Endothelial cell of umbilical vein (primary cell): ENCODE data around the gene DDHD1. TPM values are rescaled to one million over a fixed set of nuclear protein-coding genes. Genes with fewer than 3 reads are reported as not detected.

Experiments
- BruUV-seq: library from RNA; stranded (reverse); fragments of 400-500 nt; replicated peaks from 2 replicates; lab custom pipeline; 2021; lab: Mats Ljungman, UMichigan
- CTCF ChIA-PET: fragments of 300-600, 350-600 bp; sonication (Branson Sonifier 250); formaldehyde crosslinking; loops from one replicate; lab custom pipeline; 2021; ENCODE audit warnings: antibody characterized with exemption, inconsistent platforms; lab: Charles Lee
- POLR2A ChIA-PET: fragments of 300-600, 350-600 bp; sonication (Branson Sonifier 250); formaldehyde crosslinking; loops from one replicate; lab custom pipeline; 2021; ENCODE audit warnings: antibody characterized with exemption, inconsistent platforms; lab: Charles Lee
- DNase-seq: peaks from one replicate; pipeline ENCODE4 v3.0.0-alpha.2; 2011; ENCODE audit warnings: low read depth, low spot score
- FAIRE-seq: peaks from 2 replicates; lab custom pipeline; 2011; peaks lifted over from hg19 to GRCh38; lab: Jason Lieb, UNC
- H2AFZ ChIP-seq: 2 replicates; pipeline ENCODE4 v1.6.0; 2012; ENCODE audit warnings: low read depth, low read length, control low read depth, inconsistent platforms
- H3K27ac ChIP-seq: 2 replicates; pipeline ENCODE4 v1.5.1; 2011; ENCODE audit warnings: low read depth, mild to moderate bottlenecking, control low read depth, low read length, moderate library complexity; ENCODE audit not compliant: insufficient read depth
- H3K27me3 ChIP-seq, 2 experiments: 2 replicates each; pipeline versions ENCODE4 v1.6.0 to v1.6.1; 2011; ENCODE audit warnings: low read length in 2 of 2, mixed read lengths in 1 of 2; ENCODE audit not compliant: control insufficient read depth in 2 of 2, insufficient read depth in 2 of 2
- H3K36me3 ChIP-seq, 2 experiments: 2 replicates in 1 of 2; 3 replicates in 1 of 2; pipeline ENCODE4 v1.5.1; 2011; ENCODE audit warnings: low read length in 2 of 2, mild to moderate bottlenecking in 1 of 2, moderate library complexity in 1 of 2; ENCODE audit not compliant: control insufficient read depth in 2 of 2, insufficient read depth in 2 of 2; ENCODE audit errors: extremely low read depth in 1 of 2
- H3K4me1 ChIP-seq: 3 replicates; pipeline ENCODE4 v1.5.1; 2011; ENCODE audit warnings: mild to moderate bottlenecking, low read length; ENCODE audit not compliant: control insufficient read depth, insufficient read depth; ENCODE audit errors: extremely low read depth
- H3K4me2 ChIP-seq: 2 replicates; pipeline ENCODE4 v1.6.1; 2011; ENCODE audit warnings: low read length, control low read depth, mixed read lengths; ENCODE audit not compliant: insufficient read depth
- H3K4me3 ChIP-seq, 3 experiments: fragments of 200-600 bp in 1 of 3; sonication (generic), shearing (Covaris generic) in 1 of 3; replicated peaks in 1 of 3; 2 replicates each; pipeline ENCODE4 v1.5.1; 2011 to 2016; ENCODE audit warnings: control low read depth in 3 of 3, low read length in 3 of 3, mild to moderate bottlenecking in 2 of 3, inconsistent platforms in 1 of 3, low read depth in 1 of 3, moderate library complexity in 1 of 3; ENCODE audit not compliant: insufficient read depth in 1 of 3
- H3K79me2 ChIP-seq: 2 replicates; pipeline ENCODE4 v1.6.0; 2012; ENCODE audit warnings: low read length, inconsistent platforms; ENCODE audit not compliant: control insufficient read depth, insufficient read depth
- H3K9ac ChIP-seq: replicated peaks from 2 replicates; pipeline ENCODE3; 2011; ENCODE audit warnings: low read length, control low read depth; ENCODE audit not compliant: insufficient read depth; ENCODE audit errors: extremely low read depth
- H3K9me1 ChIP-seq: replicated peaks from 3 replicates; pipeline ENCODE4 v1.6.0; 2011; ENCODE audit warnings: mild to moderate bottlenecking, low read length; ENCODE audit not compliant: control insufficient read depth, insufficient read depth; ENCODE audit errors: extremely low read depth
- H3K9me3 ChIP-seq: replicated peaks from 2 replicates; pipeline ENCODE4 v1.5.1; 2012; ENCODE audit warnings: low read length, inconsistent platforms; ENCODE audit not compliant: control insufficient read depth, insufficient read depth
- H4K20me1 ChIP-seq: replicated peaks from 2 replicates; pipeline ENCODE3; 2011; ENCODE audit warnings: mild to moderate bottlenecking, low read length; ENCODE audit not compliant: control insufficient read depth, insufficient read depth; ENCODE audit errors: extremely low read depth
- CTCF ChIP-seq, 2 donors: IDR thresholded peaks; 1 replicate in 1 of 2; 2 replicates in 1 of 2; pipeline ENCODE4 v1.5.1; 2011; ENCODE audit warnings: low read length in 2 of 2, mild to moderate bottlenecking in 2 of 2, moderate library complexity in 2 of 2, control low read depth in 1 of 2, inconsistent platforms in 1 of 2, low read depth in 1 of 2; ENCODE audit not compliant: insufficient read depth in 1 of 2; ENCODE audit errors: extremely low read depth in 1 of 2
- EZH2 ChIP-seq: IDR thresholded peaks from 2 replicates; pipeline ENCODE4 v1.6.1; 2012; ENCODE audit warnings: borderline replicate concordance, low read depth, mild to moderate bottlenecking, moderate library complexity, low read length, inconsistent platforms; ENCODE audit not compliant: severe bottlenecking
- FOS ChIP-seq: IDR thresholded peaks from 2 replicates; pipeline ENCODE4 v1.6.1; 2011; ENCODE audit warnings: mild to moderate bottlenecking, low read length, moderate library complexity, borderline replicate concordance; ENCODE audit not compliant: insufficient read depth
- GATA2 ChIP-seq: IDR thresholded peaks from 2 replicates; pipeline ENCODE4 v1.7.0; 2011; ENCODE audit warnings: low read depth, mild to moderate bottlenecking, moderate library complexity, mixed read lengths, low read length; ENCODE audit not compliant: insufficient read length, insufficient read depth
- JUN ChIP-seq: IDR thresholded peaks from 2 replicates; pipeline ENCODE4 v1.6.1; 2011; ENCODE audit warnings: borderline replicate concordance, low read depth; ENCODE audit not compliant: insufficient read length, insufficient read depth
- MAX ChIP-seq: IDR thresholded peaks from 2 replicates; pipeline ENCODE4 v1.6.1; 2011; ENCODE audit not compliant: insufficient read depth, insufficient read length
- MYC ChIP-seq: IDR thresholded peaks from one replicate; pipeline ENCODE4 v1.6.1; 2011; ENCODE audit warnings: mild to moderate bottlenecking, low read depth, low read length
- POLR2A ChIP-seq: IDR thresholded peaks from 2 replicates; pipeline ENCODE4 v1.6.1; 2012; ENCODE audit warnings: low read depth, mild to moderate bottlenecking, control low read depth, low read length
- POLR2AphosphoS5 ChIP-seq: IDR thresholded peaks from 2 replicates; pipeline ENCODE4 v1.6.1; 2012; ENCODE audit warnings: low read depth, mild to moderate bottlenecking, control low read depth, low read length, moderate library complexity; ENCODE audit not compliant: insufficient read depth
- dilution Hi-C: fragments of 300-500 bp; cut with MboI; formaldehyde crosslinking; loops from one replicate; pipeline ENCODE4 v1.15.0; 2019; ENCODE audit warnings: low sequenced_read_pairs; ENCODE audit not compliant: extremely low pct_ligation_motif_present
- intact Hi-C: fragments of 100-400 bp; cut with micrococcal nuclease; formaldehyde crosslinking; loops from one replicate; pipeline ENCODE4 v1.10.0; 2022
- polyA plus RNA-seq, 4 experiments: library from polyadenylated mRNA; depleted of rRNA in 3 of 4; stranded (reverse) in 3 of 4; unstranded in 1 of 4; fragments of >200 nt; gene quantifications; 2 replicates each; pipeline versions ENCODE4 v1.2.1 to v1.2.3, GENCODE V29; 2011 to 2012; ENCODE audit warnings: missing spikeins in 1 of 4
- total RNA-seq: library from RNA; stranded (reverse); gene quantifications from 2 replicates; pipeline ENCODE4 v1.2.3, GENCODE V29; 2021

Gene DDHD1
- total and polyA plus RNA-seq, 2 donors (not counting 3 experiments of a cell fraction or from before 2014, with no cell fraction given), result 2.7 to 12.4 TPM

- H3K9me3 ChIP-seq, result no peaks in the 10 kb centered on the region
- dilution Hi-C loops, result no loop called here
- FAIRE-seq (no peak), DNase-seq (no peak)
- BruUV-seq, result no TSS peak
- H2AFZ ChIP-seq, result no peak overlapping the region
- H3K4me2 ChIP-seq, result no peak overlapping the region
- no peaks in the 10 kb centered on the region for H3K9me1 ChIP-seq
- H3K36me3 ChIP-seq, result no peaks in the 10 kb centered on the region
- peaks cover 4% of the 10 kb centered on the region in 2 experiments for H3K27me3 ChIP-seq
- no peak overlapping the region for H3K4me3 ChIP-seq
- no peaks in the 10 kb centered on the region for H4K20me1 ChIP-seq
- no peak overlapping the region for H3K27ac ChIP-seq
- intact Hi-C loops, result no loop called here
- CTCF ChIA-PET, result no interaction called here
- POLR2A ChIA-PET, result no interaction called here
- H3K9ac ChIP-seq, result no peak overlapping the region
- no peaks in the 10 kb centered on the region for H3K4me1 ChIP-seq
- no peaks in the 10 kb centered on the region for H3K79me2 ChIP-seq
- TF ChIP-seq POLR2AphosphoS5 (no peak), EZH2 (no peak), MYC (no peak), GATA2 (no peak)
Measured at GRCh38 chr14:53195949-53196348, 42.8 kb upstream of the DDHD1 start.

- dilution Hi-C loops (no loop called here), intact Hi-C loops (no loop called here)
- H3K36me3 ChIP-seq, result no peaks in the 10 kb centered on the region
- CTCF ChIA-PET, result interaction anchor here (1.0 to 1.1 kb wide), 2 partner anchors 103 to 113 kb away, joined by 3 read pairs; no protein-coding TSS in a partner anchor
- H3K9me1 ChIP-seq, result no peaks in the 10 kb centered on the region
- TF ChIP-seq CTCF (IDR thresholded peaks at IDR 0.05; ENCODE audit: extremely low read depth in 1 of 2, insufficient read depth in 1 of 2, low read depth in 1 of 2, low read length in 2 of 2) (no peak), EZH2 (no peak), GATA2 (no peak), FOS (no peak), JUN (no peak), POLR2AphosphoS5 (no peak), POLR2A (no peak), MAX (no peak), MYC (no peak)
- no peaks in the 10 kb centered on the region for H3K4me1 ChIP-seq
- BruUV-seq, result no TSS peak
- H4K20me1 ChIP-seq, result no peaks in the 10 kb centered on the region
- no peak overlapping the region for H3K9ac ChIP-seq
- no peak overlapping the region for H3K4me2 ChIP-seq
- no peak overlapping the region for H3K4me3 ChIP-seq
- no peaks in the 10 kb centered on the region for H3K9me3 ChIP-seq
- no peak overlapping the region for H2AFZ ChIP-seq
- H3K27ac ChIP-seq, result no peak overlapping the region
- H3K27me3 ChIP-seq, result no peaks in the 10 kb centered on the region
- H3K79me2 ChIP-seq, result no peaks in the 10 kb centered on the region
- POLR2A ChIA-PET, result no interaction called here
- FAIRE-seq (no peak), DNase-seq (no peak)
Measured at GRCh38 chr14:53193193-53193592, 40.1 kb upstream of the DDHD1 start.
